Measurements from ENCODE around the gene RXFP3. TPM values are rescaled to one million over a fixed set of nuclear protein-coding genes. Genes with fewer than 3 reads are reported as not detected.

Gene RXFP3
- total RNA-seq, 1 donor from 2014 or later, result not detected

DNA sequence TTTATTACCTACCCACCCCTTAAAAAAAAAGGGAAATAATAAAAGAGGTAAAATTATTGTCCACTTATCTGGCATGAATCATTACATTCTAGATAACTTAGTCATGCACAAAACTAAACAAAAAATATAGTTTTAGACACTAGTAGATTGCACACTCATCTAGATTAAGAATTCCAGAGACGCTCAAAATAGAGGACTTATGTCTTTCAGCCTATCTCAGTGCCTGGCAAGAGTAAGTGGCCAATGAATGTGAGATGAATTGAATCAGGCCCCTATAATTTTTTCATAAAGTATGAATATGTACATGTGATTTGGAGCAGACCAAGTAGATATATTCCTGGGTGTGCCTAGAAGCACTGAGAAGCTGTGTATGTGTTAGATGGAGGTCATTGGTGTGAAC, 2.0 kb upstream of the RXFP3 start:
- intact Hi-C loops (cut with DNase I), result no loop called here
- H3K4me1 ChIP-seq, result no peaks in the 10 kb centered on the region
- H3K4me3 ChIP-seq, result no peak overlapping the region
- no peaks in the 10 kb centered on the region for H3K27me3 ChIP-seq
- H3K27ac ChIP-seq, result no peak overlapping the region
- TF ChIP-seq POLR2AphosphoS5 (IDR thresholded peaks at IDR 0.05; ENCODE audit: insufficient read depth in 1 of 2, low read depth in 1 of 2) (no peak), POLR2A (IDR thresholded peaks at IDR 0.05) (no peak)
- TF ChIP-seq, protein P1, sequence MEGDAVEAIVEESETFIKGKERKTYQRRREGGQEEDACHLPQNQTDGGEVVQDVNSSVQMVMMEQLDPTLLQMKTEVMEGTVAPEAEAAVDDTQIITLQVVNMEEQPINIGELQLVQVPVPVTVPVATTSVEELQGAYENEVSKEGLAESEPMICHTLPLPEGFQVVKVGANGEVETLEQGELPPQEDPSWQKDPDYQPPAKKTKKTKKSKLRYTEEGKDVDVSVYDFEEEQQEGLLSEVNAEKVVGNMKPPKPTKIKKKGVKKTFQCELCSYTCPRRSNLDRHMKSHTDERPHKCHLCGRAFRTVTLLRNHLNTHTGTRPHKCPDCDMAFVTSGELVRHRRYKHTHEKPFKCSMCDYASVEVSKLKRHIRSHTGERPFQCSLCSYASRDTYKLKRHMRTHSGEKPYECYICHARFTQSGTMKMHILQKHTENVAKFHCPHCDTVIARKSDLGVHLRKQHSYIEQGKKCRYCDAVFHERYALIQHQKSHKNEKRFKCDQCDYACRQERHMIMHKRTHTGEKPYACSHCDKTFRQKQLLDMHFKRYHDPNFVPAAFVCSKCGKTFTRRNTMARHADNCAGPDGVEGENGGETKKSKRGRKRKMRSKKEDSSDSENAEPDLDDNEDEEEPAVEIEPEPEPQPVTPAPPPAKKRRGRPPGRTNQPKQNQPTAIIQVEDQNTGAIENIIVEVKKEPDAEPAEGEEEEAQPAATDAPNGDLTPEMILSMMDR (IDR thresholded peaks at IDR 0.05), result no peak
- no peaks in the 10 kb centered on the region for H3K36me3 ChIP-seq
- no peak for DNase-seq (ENCODE audit: extremely low spot score in 2 of 2)
- H3K9me3 ChIP-seq, result no peaks in the 10 kb centered on the region

DNA sequence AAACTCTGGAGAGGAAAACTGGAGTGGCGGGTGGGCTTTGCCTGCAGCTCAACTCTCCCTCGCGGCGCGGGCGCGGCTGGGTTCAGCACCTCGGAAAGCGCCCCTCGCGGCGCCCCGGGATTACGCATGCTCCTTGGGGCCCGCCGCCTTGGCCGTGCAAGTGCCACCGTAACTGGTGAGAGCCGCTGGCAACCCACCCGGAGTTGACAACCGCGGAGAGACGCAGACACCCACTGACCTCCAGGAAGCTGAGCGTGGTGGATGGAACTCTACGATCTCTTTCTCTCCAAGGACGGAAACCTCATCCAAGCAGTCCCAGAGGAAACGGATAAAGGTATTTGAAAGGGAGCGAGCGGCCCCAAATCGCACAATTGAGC, 194 bp upstream of the RXFP3 start:
- H3K9me3 ChIP-seq, result no peaks in the 10 kb centered on the region
- peak overlapping the region; percentile 3 to 5 for H3K4me3 ChIP-seq
- no peak overlapping the region for H3K27ac ChIP-seq
- intact Hi-C loops (cut with DNase I), result no loop called here
- H3K4me1 ChIP-seq, result no peaks in the 10 kb centered on the region
- H3K36me3 ChIP-seq, result no peaks in the 10 kb centered on the region
- DNase-seq (ENCODE audit: extremely low spot score in 2 of 2), result no peak
- H3K27me3 ChIP-seq, result no peaks in the 10 kb centered on the region
- TF ChIP-seq POLR2A (IDR thresholded peaks at IDR 0.05), result no peak
- TF ChIP-seq POLR2AphosphoS5 (IDR thresholded peaks at IDR 0.05; ENCODE audit: insufficient read depth in 1 of 2, low read depth in 1 of 2), result no peak
- TF ChIP-seq, protein P1 (IDR thresholded peaks at IDR 0.05), result no peak

DNA sequence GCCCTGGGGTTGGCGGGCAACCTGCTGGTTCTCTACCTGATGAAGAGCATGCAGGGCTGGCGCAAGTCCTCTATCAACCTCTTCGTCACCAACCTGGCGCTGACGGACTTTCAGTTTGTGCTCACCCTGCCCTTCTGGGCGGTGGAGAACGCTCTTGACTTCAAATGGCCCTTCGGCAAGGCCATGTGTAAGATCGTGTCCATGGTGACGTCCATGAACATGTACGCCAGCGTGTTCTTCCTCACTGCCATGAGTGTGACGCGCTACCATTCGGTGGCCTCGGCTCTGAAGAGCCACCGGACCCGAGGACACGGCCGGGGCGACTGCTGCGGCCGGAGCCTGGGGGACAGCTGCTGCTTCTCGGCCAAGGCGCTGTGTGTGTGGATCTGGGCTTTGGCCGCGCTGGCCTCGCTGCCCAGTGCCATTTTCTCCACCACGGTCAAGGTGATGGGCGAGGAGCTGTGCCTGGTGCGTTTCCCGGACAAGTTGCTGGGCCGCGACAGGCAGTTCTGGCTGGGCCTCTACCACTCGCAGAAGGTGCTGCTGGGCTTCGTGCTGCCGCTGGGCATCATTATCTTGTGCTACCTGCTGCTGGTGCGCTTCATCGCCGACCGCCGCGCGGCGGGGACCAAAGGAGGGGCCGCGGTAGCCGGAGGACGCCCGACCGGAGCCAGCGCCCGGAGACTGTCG, 976 bp downstream of the RXFP3 start:
- H3K4me3 ChIP-seq, result peak overlapping the region in 1 of 2 donors; percentile 5
- TF ChIP-seq POLR2A (IDR thresholded peaks at IDR 0.05) (no peak), POLR2AphosphoS5 (IDR thresholded peaks at IDR 0.05; ENCODE audit: insufficient read depth in 1 of 2, low read depth in 1 of 2) (no peak)
- TF ChIP-seq, protein P1 (IDR thresholded peaks at IDR 0.05), result no peak

DNA sequence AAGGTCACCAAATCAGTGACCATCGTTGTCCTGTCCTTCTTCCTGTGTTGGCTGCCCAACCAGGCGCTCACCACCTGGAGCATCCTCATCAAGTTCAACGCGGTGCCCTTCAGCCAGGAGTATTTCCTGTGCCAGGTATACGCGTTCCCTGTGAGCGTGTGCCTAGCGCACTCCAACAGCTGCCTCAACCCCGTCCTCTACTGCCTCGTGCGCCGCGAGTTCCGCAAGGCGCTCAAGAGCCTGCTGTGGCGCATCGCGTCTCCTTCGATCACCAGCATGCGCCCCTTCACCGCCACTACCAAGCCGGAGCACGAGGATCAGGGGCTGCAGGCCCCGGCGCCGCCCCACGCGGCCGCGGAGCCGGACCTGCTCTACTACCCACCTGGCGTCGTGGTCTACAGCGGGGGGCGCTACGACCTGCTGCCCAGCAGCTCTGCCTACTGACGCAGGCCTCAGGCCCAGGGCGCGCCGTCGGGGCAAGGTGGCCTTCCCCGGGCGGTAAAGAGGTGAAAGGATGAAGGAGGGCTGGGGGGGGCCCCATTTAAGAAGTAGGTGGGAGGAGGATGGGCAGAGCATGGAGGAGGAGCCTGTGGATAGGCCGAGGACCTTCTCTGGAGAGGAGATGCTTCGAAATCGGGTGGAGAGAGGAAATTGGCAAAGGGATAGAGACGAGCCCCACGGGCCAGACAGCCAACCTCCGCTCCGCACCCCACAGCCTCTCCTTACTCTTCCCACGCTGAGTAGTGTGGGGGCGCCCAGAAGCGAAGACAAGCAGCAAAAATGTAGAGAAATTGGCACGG, 1.7 kb downstream of the RXFP3 start:
- no peak for DNase-seq (ENCODE audit: extremely low spot score in 2 of 2)
- H3K27ac ChIP-seq, result no peak overlapping the region
- no peaks in the 10 kb centered on the region for H3K27me3 ChIP-seq
- H3K9me3 ChIP-seq, result no peaks in the 10 kb centered on the region
- intact Hi-C loops (cut with DNase I), result no loop called here
- TF ChIP-seq, protein P1 (IDR thresholded peaks at IDR 0.05), result no peak
- no peak for TF ChIP-seq POLR2AphosphoS5 (IDR thresholded peaks at IDR 0.05; ENCODE audit: insufficient read depth in 1 of 2, low read depth in 1 of 2)
- no peak for TF ChIP-seq POLR2A (IDR thresholded peaks at IDR 0.05)
- H3K4me1 ChIP-seq, result no peaks in the 10 kb centered on the region
- no peaks in the 10 kb centered on the region for H3K36me3 ChIP-seq
- no peak overlapping the region for H3K4me3 ChIP-seq

More for the DNA sequence above, 976 bp downstream of the RXFP3 start:
- H3K27ac ChIP-seq, result no peak overlapping the region
- DNase-seq (ENCODE audit: extremely low spot score in 2 of 2), result no peak
- no peaks in the 10 kb centered on the region for H3K4me1 ChIP-seq
- H3K36me3 ChIP-seq, result no peaks in the 10 kb centered on the region
- no peaks in the 10 kb centered on the region for H3K9me3 ChIP-seq
- intact Hi-C loops (cut with DNase I), result no loop called here
- H3K27me3 ChIP-seq, result no peaks in the 10 kb centered on the region

DNA sequence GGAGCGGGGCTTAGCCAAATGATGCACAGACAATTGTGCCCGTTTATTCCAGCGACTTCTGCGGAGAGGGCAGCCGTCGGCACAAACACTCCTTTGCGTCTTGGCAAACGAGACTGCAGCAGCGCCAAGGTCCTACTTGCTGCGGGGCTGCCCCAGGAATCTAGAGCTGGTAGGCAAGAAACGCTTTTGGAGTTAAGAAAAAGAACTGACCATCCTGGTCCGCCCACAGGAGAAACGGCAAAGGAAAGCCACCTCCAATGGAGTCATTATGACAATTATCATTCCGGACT, 2.3 kb downstream of the RXFP3 start:
- Histone ChIP-seq H3K27me3 (no peaks in the 10 kb centered on the region), H3K4me3 (no peak overlapping the region), H3K9me3 (no peaks in the 10 kb centered on the region), H3K27ac (no peak overlapping the region), H3K4me1 (no peaks in the 10 kb centered on the region), H3K36me3 (no peaks in the 10 kb centered on the region)
- TF ChIP-seq POLR2AphosphoS5 (IDR thresholded peaks at IDR 0.05; ENCODE audit: insufficient read depth in 1 of 2, low read depth in 1 of 2) (no peak), POLR2A (IDR thresholded peaks at IDR 0.05) (no peak)
- TF ChIP-seq, protein P1 (IDR thresholded peaks at IDR 0.05), result no peak
- intact Hi-C loops (cut with DNase I), result no loop called here
- DNase-seq (ENCODE audit: extremely low spot score in 2 of 2), result no peak
